Muscle layer of duodenum (tissue), 2 donors: ENCODE results near the gene KCNN3.

Source experiments
- H3K27ac ChIP-seq: one replicate; pipeline ENCODE4 v1.7.0; 2013; ENCODE audit warnings: mild to moderate bottlenecking, low read length
- H3K27me3 ChIP-seq: one replicate; pipeline ENCODE4 v1.7.0; 2013; ENCODE audit warnings: low read depth, mild to moderate bottlenecking, control low read depth, low read length
- H3K36me3 ChIP-seq, 2 donors: one replicate each; pipeline ENCODE4 v1.7.0; 2013; ENCODE audit warnings: low read length in 2 of 2, control low read depth in 1 of 2, mild to moderate bottlenecking in 1 of 2; ENCODE audit not compliant: insufficient read depth in 2 of 2, control insufficient read depth in 1 of 2
- H3K4me1 ChIP-seq, 2 donors: one replicate each; pipeline ENCODE4 v1.7.0; 2013; ENCODE audit warnings: low read length in 2 of 2, mild to moderate bottlenecking in 2 of 2, control low read depth in 1 of 2, moderate library complexity in 1 of 2; ENCODE audit not compliant: insufficient read depth in 2 of 2, control insufficient read depth in 1 of 2
- H3K4me3 ChIP-seq, 2 donors: one replicate each; pipeline ENCODE4 v1.7.0; 2013; ENCODE audit warnings: low read length in 2 of 2, low read depth in 1 of 2, mild to moderate bottlenecking in 1 of 2
- H3K9me3 ChIP-seq, 2 donors: one replicate each; pipeline ENCODE4 v1.7.0; 2013; ENCODE audit warnings: low read length in 2 of 2, control low read depth in 1 of 2, mild to moderate bottlenecking in 1 of 2; ENCODE audit not compliant: control insufficient read depth in 1 of 2
- donor health status: healthy.

The KCNN3 gene

GRCh38 chr1:154741327-154741726, 128.8 kb downstream of the KCNN3 start:
- no peaks in the 10 kb centered on the region for H3K36me3 ChIP-seq
- no peaks in the 10 kb centered on the region for H3K27me3 ChIP-seq
- peaks cover 16 to 21% of the 10 kb centered on the region in 2 donors for H3K4me1 ChIP-seq
- no peaks in the 10 kb centered on the region for H3K9me3 ChIP-seq
- H3K27ac ChIP-seq: peak overlapping the region; percentile 28
- no peak overlapping the region for H3K4me3 ChIP-seq

GRCh38 chr1:154739654-154740053, 130.4 kb downstream of the KCNN3 start:
- Histone ChIP-seq H3K4me3 (no peak overlapping the region), H3K36me3 (no peaks in the 10 kb centered on the region), H3K27me3 (no peaks in the 10 kb centered on the region), H3K27ac (no peak overlapping the region), H3K4me1 (peaks cover 11 to 18% of the 10 kb centered on the region in 2 donors), H3K9me3 (no peaks in the 10 kb centered on the region)

GRCh38 chr1:154736841-154737240, 133.2 kb downstream of the KCNN3 start:
- Histone ChIP-seq H3K9me3 (no peaks in the 10 kb centered on the region), H3K4me1 (peaks cover 3 to 27% of the 10 kb centered on the region in 2 donors), H3K27ac (no peak overlapping the region), H3K4me3 (no peak overlapping the region), H3K27me3 (no peaks in the 10 kb centered on the region), H3K36me3 (no peaks in the 10 kb centered on the region)

- H3K4me3 ChIP-seq: no peak overlapping the region
- H3K36me3 ChIP-seq: no peaks in the 10 kb centered on the region
- H3K9me3 ChIP-seq: no peaks in the 10 kb centered on the region
- peaks cover 1 to 33% of the 10 kb centered on the region in 2 donors for H3K4me1 ChIP-seq
- H3K27ac ChIP-seq: no peak overlapping the region
- H3K27me3 ChIP-seq: no peaks in the 10 kb centered on the region
Observed at GRCh38 chr1:154735804-154736168, 134.3 kb downstream of the KCNN3 start.

- Histone ChIP-seq H3K4me3 (no peak overlapping the region), H3K27me3 (no peaks in the 10 kb centered on the region), H3K4me1 (peaks cover 7 to 39% of the 10 kb centered on the region in 2 donors), H3K36me3 (no peaks in the 10 kb centered on the region), H3K9me3 (no peaks in the 10 kb centered on the region), H3K27ac (no peak overlapping the region)
Observed at GRCh38 chr1:154735061-154735803, 134.8 kb downstream of the KCNN3 start.

- Histone ChIP-seq H3K4me1 (peaks cover 18 to 55% of the 10 kb centered on the region in 2 donors), H3K9me3 (no peaks in the 10 kb centered on the region), H3K27ac (no peak overlapping the region), H3K36me3 (no peaks in the 10 kb centered on the region), H3K27me3 (no peaks in the 10 kb centered on the region), H3K4me3 (no peak overlapping the region)
Observed at GRCh38 chr1:154733621-154734020, 136.5 kb downstream of the KCNN3 start.

- Histone ChIP-seq H3K27me3 (no peaks in the 10 kb centered on the region), H3K36me3 (no peaks in the 10 kb centered on the region), H3K4me3 (peak overlapping the region in 1 of 2 donors; percentile 20), H3K4me1 (peaks cover 18 to 80% of the 10 kb centered on the region in 2 donors), H3K27ac (peak overlapping the region; percentile 81), H3K9me3 (no peaks in the 10 kb centered on the region)
Observed at GRCh38 chr1:154730986-154731489, 139.0 kb downstream of the KCNN3 start.

GRCh38 chr1:154730259-154730658, 139.8 kb downstream of the KCNN3 start:
- peak overlapping the region; percentile 81 for H3K27ac ChIP-seq
- H3K27me3 ChIP-seq: no peaks in the 10 kb centered on the region
- H3K9me3 ChIP-seq: no peaks in the 10 kb centered on the region
- H3K4me3 ChIP-seq: peak overlapping the region in 1 of 2 donors; percentile 20
- H3K36me3 ChIP-seq: no peaks in the 10 kb centered on the region
- H3K4me1 ChIP-seq: peaks cover 18 to 85% of the 10 kb centered on the region in 2 donors

GRCh38 chr1:154729577-154729976, 140.5 kb downstream of the KCNN3 start:
- no peaks in the 10 kb centered on the region for H3K9me3 ChIP-seq
- H3K4me3 ChIP-seq: no peak overlapping the region
- no peaks in the 10 kb centered on the region for H3K36me3 ChIP-seq
- no peaks in the 10 kb centered on the region for H3K27me3 ChIP-seq
- peaks cover 18 to 85% of the 10 kb centered on the region in 2 donors for H3K4me1 ChIP-seq
- peak overlapping the region; percentile 81 for H3K27ac ChIP-seq

GRCh38 chr1:154729031-154729442, 141.0 kb downstream of the KCNN3 start:
- Histone ChIP-seq H3K36me3 (no peaks in the 10 kb centered on the region), H3K27me3 (no peaks in the 10 kb centered on the region), H3K27ac (peak overlapping the region; percentile 81), H3K4me1 (peaks cover 19 to 88% of the 10 kb centered on the region in 2 donors), H3K4me3 (no peak overlapping the region), H3K9me3 (no peaks in the 10 kb centered on the region)

GRCh38 chr1:154726896-154727753, 143.0 kb downstream of the KCNN3 start:
- H3K4me3 ChIP-seq: no peak overlapping the region
- H3K9me3 ChIP-seq: no peaks in the 10 kb centered on the region
- H3K27me3 ChIP-seq: no peaks in the 10 kb centered on the region
- H3K27ac ChIP-seq: peak overlapping the region; percentile 19
- H3K4me1 ChIP-seq: peaks cover 25 to 81% of the 10 kb centered on the region in 2 donors
- no peaks in the 10 kb centered on the region for H3K36me3 ChIP-seq
